Measurements from ENCODE around the gene ZNF75A. TPM values are rescaled to one million over a fixed set of nuclear protein-coding genes. Genes with fewer than 3 reads are reported as not detected.
A peak's percentile ranks its signal among the peaks of the same experiment; 100 is the strongest.

ZNF75A gene
- total RNA-seq: 21.8 and 26.1 TPM in 2 replicates

GRCh38 chr16:3305109-3306068 is at the start of gene ZNF75A, which contains the start of gene TIGD7:
TSS of gene ZNF75A (plus strand) at chr16:3305497. CDS start at chr16:3308429, 2,932 bp downstream.
TSS of gene TIGD7 (minus strand) at chr16:3305430. CDS start at chr16:3300614, 4,816 bp downstream.
- Histone ChIP-seq H3K4me3 (ENCODE audit: insufficient read depth, low read length) (peak within 1 kb of the TSS; percentile 91), H3K36me3 (ENCODE audit: insufficient read depth, low read length) (peaks cover 33% of the 10 kb centered on the region), H3K4me2 (ENCODE audit: insufficient read depth, low read length) (peak within 1 kb of the TSS; percentile 82), H3K9me3 (ENCODE audit: low read depth, low read length) (peaks cover 4% of the 10 kb centered on the region), H3K79me2 (ENCODE audit: insufficient read depth, low read length) (peaks cover 43% of the 10 kb centered on the region), H3K27ac (ENCODE audit: low read depth, low read length) (peak within 1 kb of the TSS; percentile 91), H3K27me3 (ENCODE audit: insufficient read depth, low read length) (no peaks in the 10 kb centered on the region), H3K4me1 (ENCODE audit: insufficient read depth, low read length) (peaks cover 7% of the 10 kb centered on the region), H4K20me1 (ENCODE audit: insufficient read depth, low read length) (no peaks in the 10 kb centered on the region), H2AFZ (ENCODE audit: low read length) (peak within 1 kb of the TSS; percentile 97)
- TF ChIP-seq CTCF (IDR thresholded peaks at IDR 0.05; ENCODE audit: extremely low read depth, low read depth, low read length): peak; percentile 6
- peak; percentile 99 for DNase-seq (ENCODE audit: insufficient read length, low spot score, missing footprints)

- Histone ChIP-seq H3K36me3 (ENCODE audit: insufficient read depth, low read length) (no peaks in the 10 kb centered on the region), H3K4me3 (ENCODE audit: insufficient read depth, low read length) (no peak within 1 kb of the TSS), H3K27ac (ENCODE audit: low read depth, low read length) (no peak within 1 kb of the TSS), H3K27me3 (ENCODE audit: insufficient read depth, low read length) (no peaks in the 10 kb centered on the region), H4K20me1 (ENCODE audit: insufficient read depth, low read length) (no peaks in the 10 kb centered on the region), H3K4me1 (ENCODE audit: insufficient read depth, low read length) (peaks cover 20% of the 10 kb centered on the region), H3K4me2 (ENCODE audit: insufficient read depth, low read length) (peak within 1 kb of the TSS; percentile 9), H3K79me2 (ENCODE audit: insufficient read depth, low read length) (no peaks in the 10 kb centered on the region), H2AFZ (ENCODE audit: low read length) (no peak within 1 kb of the TSS), H3K9me3 (ENCODE audit: low read depth, low read length) (no peaks in the 10 kb centered on the region)
- DNase-seq (ENCODE audit: insufficient read length, low spot score, missing footprints): peak; percentile 59
- no peak for TF ChIP-seq CTCF (IDR thresholded peaks at IDR 0.05; ENCODE audit: extremely low read depth, low read depth, low read length)
Observed at GRCh38 chr16:3256146-3256865, 49.0 kb upstream of the ZNF75A start, which contains the start of gene MEFV. TSS of gene MEFV (minus strand) at chr16:3256633. CDS start at chr16:3256587, 46 bp downstream.

GRCh38 chr16:3256866-3257465 is 48.3 kb upstream of the ZNF75A start:
- H3K4me2 ChIP-seq (ENCODE audit: insufficient read depth, low read length): peak overlapping the region; percentile 9
- H3K4me1 ChIP-seq (ENCODE audit: insufficient read depth, low read length): peaks cover 20% of the 10 kb centered on the region
- no peaks in the 10 kb centered on the region for H3K9me3 ChIP-seq (ENCODE audit: low read depth, low read length)
- no peaks in the 10 kb centered on the region for H3K79me2 ChIP-seq (ENCODE audit: insufficient read depth, low read length)
- no peak overlapping the region for H3K4me3 ChIP-seq (ENCODE audit: insufficient read depth, low read length)
- no peak overlapping the region for H2AFZ ChIP-seq (ENCODE audit: low read length)
- no peaks in the 10 kb centered on the region for H4K20me1 ChIP-seq (ENCODE audit: insufficient read depth, low read length)
- no peaks in the 10 kb centered on the region for H3K36me3 ChIP-seq (ENCODE audit: insufficient read depth, low read length)
- H3K27me3 ChIP-seq (ENCODE audit: insufficient read depth, low read length): no peaks in the 10 kb centered on the region
- TF ChIP-seq CTCF (IDR thresholded peaks at IDR 0.05; ENCODE audit: extremely low read depth, low read depth, low read length): no peak
- H3K27ac ChIP-seq (ENCODE audit: low read depth, low read length): no peak overlapping the region
- DNase-seq (ENCODE audit: insufficient read length, low spot score, missing footprints): peak; percentile 86

All from osteoblast (primary cell).